Gastrocnemius medialis (tissue), 4 donors: ENCODE data around the gene ZNF681.

Source experiments
- CTCF ChIP-seq, 5 experiments: fragments of 450-650 bp in 3 of 5; fragments of 200-600 bp in 2 of 5; sonication (generic) in 2 of 5; IDR thresholded peaks in 4 of 5; conservative IDR thresholded peaks in 1 of 5; 1 replicate in 4 of 5; 2 replicates in 1 of 5; pipeline ENCODE4 v1.5.1; 2016 to 2019; ENCODE audit warnings: antibody characterized with exemption in 5 of 5, mild to moderate bottlenecking in 3 of 5, moderate library complexity in 3 of 5
- POLR2A ChIP-seq, 2 donors: fragments of 450-650 bp; IDR thresholded peaks; one replicate each; pipeline ENCODE4 v1.6.1; 2017; ENCODE audit warnings: antibody characterized with exemption in 2 of 2, mild to moderate bottlenecking in 2 of 2, moderate library complexity in 2 of 2

DNA sequence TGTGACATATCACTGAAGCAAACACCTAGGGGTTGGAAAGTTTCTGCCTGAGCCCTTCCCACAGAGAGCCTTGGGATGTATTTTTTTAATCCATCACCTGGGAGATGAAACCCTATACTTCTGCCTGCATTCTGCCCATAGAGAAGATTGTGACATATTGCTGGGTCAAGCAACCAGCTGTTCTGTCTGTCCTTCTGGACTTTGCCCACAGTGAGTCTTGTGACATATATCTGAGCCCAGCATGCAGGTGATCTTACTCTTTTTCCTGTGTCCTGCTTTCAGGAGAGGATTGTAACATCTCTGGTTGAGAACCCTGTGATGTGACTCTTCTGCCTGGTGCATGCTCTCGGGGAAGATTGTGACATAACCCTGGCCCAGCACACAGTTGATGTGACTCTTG lies 24.9 kb upstream of the ZNF681 start:
- TF ChIP-seq CTCF (IDR thresholded peaks at IDR 0.05 in 4 of 5, conservative IDR thresholded peaks at IDR 0.05 in 1 of 5): no peak
- TF ChIP-seq POLR2A (IDR thresholded peaks at IDR 0.05): no peak
